Dermis microvascular lymphatic vessel endothelial cell (primary cell): Measurements from ENCODE around the gene TMEM179. TPM values are rescaled to one million over a fixed set of nuclear protein-coding genes. Genes with fewer than 3 reads are reported as not detected.
"Not testable (repeated sequence)": the region's sequence is repeated elsewhere in the genome, so short reads cannot be mapped to it uniquely, and the experiment has no call there.

Source experiments
- DNase-seq, 2 donors: peaks; one replicate each; pipeline versions ENCODE4 v3.0.0 to v3.0.0-alpha.2; 2010; ENCODE audit warnings: low read depth in 2 of 2
- total RNA-seq: library from RNA; depleted of rRNA; stranded (reverse); fragments of >200 nt; gene quantifications from 2 replicates; pipeline ENCODE4 v1.2.1, GENCODE V29; 2014

The TMEM179 gene
- total RNA-seq, 1 donor from 2014 or later, result 0.13 TPM

DNA sequence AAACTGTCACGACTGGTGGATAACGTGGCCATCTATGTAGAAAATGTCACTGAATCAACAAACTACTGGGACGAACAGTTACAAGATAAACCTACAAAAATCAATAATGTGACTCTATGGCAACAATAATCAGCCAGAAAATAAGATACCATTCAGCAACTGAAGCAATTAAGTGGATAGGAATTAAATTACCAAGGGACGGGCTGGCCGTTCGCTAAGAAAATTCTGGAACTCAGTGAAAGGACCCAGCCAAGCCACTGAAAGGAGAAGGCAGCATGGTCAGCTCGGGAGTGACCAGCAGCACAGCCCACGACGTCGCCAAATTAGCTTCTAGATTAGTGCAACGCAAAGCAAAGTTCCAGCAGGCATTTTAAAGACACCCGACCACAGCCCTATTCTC lies 33.6 kb upstream of the TMEM179 start:
- no peak for DNase-seq

DNA sequence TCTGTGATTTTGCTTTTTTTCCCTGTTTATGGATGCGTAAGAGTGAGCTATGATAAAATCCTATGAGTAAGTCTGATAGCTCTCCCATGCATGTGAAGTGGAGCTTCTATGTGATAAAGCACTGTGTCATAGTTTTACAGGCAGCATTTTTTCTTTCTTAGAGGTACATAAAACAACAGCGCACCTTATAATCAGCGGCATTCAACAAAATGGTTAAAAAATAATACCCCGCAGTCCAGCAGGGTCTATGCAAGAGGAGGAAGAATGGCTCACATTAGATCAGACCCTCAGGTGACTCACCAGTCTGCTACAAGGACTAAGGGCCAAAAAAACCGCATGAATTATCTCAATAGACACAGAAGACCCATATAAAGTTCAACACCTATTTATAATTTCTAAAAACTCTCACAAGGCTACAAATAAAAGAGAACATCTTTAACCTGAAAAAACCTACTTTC lies 33.0 kb upstream of the TMEM179 start:
- DNase-seq, result no peak

DNA sequence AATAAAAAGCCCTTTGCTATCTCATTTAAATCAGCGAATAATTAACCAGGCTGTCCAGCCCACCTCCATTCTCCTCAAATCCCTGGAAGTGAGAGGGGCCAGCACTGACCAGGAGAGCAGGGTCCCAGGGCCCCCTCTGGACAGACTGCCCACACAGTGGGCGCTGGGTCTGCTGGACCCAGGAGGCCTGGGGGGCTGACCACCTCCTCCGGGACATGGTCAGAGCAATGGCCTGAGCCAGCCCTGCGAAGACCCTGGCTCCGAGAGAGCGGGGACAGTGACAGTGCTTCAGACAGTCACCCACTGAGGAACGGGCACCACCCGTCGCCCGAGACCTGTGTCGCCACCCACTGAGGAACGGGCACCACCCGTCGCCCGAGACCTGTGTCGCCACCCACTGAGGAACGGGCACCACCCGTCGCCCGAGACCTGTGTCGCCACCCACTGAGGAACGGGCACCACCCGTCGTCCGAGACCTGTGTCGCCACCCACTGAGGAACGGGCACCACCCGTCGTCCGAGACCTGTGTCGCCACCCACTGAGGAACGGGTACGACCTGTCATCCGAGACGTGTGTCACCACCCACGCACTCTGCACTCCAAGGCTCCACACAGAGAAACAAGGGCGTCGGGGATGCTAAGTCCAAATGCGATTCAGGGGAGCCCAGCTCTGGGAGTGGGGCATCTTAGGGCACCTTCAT lies 32.4 kb upstream of the TMEM179 start:
- DNase-seq, result not testable (repeated sequence)

DNA sequence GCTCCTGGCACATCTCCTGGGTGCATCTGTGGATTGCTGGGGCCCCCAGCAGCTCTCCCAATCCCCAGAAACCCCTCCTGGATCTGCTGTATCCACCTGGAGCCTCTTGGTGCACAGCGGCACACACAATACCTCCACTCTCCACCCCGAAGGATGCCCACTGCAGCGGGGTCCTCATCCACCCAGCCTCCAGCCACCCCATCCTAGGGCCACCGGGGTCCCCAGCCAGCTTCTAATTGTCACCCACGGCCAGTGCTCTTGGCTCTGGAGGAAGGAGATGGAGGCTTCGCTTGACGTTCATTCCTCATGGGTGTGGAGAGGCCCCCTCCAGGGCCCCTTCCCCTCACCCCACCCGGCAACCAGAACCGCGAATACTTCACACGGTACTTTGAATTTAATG lies 31.6 kb upstream of the TMEM179 start:
- DNase-seq, result no peak

DNA sequence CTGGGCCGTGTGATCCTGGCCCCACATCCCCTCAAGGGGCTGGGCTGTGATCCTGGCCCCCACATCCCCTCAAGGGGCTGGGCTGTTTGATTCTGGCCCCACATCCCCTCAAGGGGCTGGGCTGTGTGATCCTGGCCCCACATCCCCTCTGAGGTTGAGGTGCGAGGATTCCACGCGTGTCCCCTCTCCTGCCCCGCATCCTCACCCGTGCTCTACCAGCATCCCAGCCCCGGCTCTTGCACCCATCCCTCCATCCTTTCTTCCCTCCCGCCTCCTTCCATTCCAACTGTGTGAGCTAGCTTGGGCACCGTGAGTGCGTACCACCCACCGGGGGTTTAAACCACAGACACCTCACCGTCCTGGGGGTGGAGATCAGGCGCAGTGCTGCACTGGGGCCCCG lies 31.1 kb upstream of the TMEM179 start:
- no peak for DNase-seq

DNA sequence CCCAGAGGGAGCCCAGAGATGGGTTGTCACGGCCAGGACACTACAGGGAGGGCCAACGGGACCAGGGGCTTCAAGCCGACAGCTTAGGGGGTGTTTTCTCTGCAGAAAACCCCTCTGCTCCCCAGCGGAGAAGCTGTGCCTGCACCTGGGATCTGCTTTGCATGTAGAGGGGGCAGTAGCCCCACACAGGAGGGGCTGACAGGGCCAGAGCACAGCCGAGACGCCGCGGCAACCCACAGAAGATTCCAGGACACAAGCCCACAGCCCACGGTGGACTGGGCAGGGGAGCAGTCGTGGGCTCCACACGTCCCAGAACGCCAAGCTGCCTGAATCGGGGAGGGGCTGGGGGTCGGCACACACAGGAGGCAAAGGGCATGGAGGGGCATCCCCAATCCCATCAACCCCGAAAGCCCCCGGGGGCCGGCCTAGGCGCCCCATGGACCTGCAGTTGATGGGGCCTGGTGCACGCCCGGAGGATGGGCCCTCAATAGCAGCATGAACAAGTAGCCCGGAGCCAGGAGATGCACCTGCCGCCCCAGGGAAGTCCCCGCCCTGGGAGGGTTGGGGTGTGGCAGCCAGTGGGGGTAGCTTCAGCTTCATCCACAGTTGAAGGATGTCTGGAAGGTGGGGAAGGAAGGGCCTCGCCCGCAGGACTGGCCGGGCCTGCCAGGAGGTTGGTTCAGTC lies 30.5 kb upstream of the TMEM179 start:
- DNase-seq, result no peak

DNA sequence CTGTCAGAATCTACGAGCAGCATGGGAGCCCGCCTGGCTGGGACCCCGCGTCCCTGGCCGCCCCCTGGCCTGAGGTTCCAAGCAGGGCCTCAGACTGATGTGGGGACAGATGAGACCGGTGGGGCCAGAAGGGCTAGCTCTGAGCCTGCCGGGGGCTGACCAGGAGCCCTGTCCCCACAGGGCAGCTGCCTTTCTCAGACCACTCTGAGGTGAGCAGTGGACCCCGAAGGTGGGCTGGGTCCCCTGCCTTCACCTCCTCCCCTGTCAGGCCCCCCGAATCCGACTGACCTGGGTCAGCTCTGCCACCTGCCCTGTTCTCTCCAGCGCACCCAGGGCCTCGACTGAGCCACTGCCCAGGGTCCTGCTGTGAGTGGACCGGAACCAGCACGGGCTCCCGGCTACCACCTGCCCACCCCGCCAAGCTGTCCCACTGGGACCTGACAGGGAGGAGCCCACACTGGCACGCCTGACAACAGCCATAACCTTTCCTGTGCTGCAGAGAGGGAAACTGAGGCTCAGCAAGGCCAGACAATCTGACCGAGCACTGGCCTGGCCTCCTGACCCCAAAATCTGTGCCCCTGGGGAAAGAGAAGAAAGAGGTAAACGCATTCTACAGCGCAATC lies 29.7 kb upstream of the TMEM179 start:
- DNase-seq, result no peak

DNA sequence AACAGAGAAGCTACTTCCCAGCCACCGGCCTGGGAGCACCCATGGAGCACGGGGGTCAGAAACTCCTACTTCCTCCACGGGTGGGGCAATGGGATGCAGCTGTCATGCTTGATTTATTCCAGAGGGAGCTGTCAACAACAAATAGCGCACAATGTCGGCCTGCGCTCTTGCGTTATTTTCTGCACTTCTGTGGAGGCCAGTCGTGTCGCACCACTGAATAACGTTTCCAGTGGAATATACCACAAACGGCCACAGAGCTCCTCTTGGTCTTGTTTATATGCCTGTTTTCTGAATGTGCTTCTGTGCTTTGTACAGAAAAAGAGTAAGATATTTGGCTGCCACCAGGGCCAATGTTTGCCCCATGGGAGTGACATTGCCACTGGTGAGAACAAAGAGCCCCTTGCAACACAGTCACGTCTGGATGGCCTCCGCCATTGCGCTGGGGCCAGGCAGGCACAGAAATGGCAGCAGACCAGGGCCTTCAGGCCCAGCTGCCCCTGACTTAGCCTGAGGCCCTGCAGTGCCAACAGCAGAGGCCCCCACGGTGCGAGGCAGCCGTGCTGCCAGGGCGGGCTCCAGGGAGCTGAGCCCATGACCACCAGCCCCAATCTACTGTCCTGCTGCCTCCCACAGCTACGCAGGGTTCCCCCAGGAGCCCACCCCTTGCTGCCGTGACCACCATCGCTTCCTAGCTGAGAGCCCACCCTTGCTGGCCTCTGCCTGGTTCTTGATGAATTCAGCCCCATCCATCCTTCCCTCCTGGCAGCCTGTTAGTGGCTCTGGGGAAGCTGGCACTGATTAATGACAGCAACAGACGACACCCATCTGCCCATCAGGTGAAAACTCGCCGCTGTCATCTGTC lies 28.9 kb upstream of the TMEM179 start:
- DNase-seq, result no peak

DNA sequence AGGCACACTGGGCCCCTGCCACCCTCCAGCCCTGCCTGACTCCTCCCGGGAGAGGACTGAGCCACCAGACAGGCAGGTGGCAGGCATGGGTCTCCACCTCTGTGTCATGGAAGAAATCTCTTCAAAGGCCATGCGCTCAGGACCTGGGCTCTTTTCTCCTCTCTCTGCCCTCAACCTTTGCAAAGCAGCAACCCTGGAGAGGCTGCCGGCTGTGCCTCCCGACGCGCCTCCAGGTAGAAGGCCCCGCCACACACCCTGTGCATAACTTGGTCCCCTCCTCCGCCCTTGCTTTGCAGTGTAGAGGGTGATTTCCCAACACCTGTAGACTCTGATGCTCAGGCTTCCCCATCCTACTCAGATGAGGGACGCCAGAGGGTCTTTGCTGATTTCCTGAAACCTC lies 28.2 kb upstream of the TMEM179 start:
- DNase-seq, result no peak

DNA sequence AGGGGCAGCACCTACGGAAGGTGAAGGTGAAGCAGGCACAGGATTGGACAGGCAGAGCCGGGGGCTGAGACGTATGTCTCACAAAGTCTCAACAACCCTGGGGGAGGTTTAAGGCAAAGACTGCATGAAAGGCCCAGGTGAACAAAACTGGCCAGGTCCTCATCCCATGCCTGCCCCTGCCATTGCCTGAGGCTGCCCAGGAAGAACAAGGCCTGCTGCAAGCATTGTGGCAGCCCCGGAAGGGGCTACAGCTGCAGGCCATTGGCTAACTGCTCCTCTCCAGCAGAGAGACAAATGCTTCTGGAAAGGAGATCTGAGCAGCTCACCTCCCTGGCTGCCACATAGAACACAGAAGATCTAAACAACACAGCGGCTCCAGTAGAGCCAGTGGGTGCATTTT lies 20.4 kb upstream of the TMEM179 start:
- no peak for DNase-seq

DNA sequence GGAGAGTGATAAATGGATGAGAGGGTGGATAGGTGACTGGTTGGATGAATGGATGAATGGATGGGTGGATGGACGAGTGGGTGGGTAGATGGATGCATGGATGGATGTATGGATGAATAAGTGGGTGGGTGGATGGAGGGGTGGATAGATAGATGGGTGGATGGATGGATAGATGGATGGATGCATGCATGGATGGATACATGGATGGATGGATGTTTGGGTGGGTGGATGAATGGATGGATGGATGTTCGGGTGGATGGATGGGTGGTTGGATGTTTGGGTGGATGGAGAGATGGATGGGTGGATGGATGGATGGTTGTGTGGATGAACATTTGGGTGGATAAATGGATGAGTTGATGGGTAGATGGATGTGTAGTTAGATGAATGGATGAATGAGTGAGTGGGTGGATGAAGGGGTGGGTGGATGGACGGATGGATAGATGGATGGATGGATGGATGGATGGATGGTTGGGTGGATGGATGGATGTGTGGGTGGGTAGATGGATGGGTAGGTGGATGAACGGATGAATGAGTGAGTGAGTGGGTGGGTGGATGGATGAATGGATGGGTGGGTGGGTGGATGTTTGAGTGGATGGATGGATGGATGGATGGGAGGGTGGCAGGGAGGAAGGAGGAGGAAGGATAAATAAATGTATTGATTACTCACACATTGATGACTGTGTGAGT lies 9.7 kb upstream of the TMEM179 start:
- DNase-seq, result no peak

DNA sequence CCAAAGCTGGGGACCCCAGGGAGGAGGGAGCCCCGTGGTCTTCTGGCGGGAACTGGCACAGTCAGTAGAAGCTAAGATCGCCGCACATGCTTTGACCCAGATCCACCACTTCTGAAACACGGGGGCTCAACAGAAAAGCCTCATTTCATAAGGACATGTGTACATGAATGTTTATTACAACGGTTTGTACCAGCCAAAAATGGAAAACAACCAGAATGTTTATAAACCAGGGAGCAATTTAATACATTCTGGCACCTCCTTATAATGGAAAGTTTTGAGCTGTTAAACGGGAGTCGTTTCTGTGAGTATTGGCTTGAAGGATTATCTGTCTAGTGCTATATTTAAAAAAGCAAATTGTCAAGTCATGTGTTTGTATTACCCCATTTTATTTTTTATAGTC lies 7.3 kb upstream of the TMEM179 start:
- no peak for DNase-seq

DNA sequence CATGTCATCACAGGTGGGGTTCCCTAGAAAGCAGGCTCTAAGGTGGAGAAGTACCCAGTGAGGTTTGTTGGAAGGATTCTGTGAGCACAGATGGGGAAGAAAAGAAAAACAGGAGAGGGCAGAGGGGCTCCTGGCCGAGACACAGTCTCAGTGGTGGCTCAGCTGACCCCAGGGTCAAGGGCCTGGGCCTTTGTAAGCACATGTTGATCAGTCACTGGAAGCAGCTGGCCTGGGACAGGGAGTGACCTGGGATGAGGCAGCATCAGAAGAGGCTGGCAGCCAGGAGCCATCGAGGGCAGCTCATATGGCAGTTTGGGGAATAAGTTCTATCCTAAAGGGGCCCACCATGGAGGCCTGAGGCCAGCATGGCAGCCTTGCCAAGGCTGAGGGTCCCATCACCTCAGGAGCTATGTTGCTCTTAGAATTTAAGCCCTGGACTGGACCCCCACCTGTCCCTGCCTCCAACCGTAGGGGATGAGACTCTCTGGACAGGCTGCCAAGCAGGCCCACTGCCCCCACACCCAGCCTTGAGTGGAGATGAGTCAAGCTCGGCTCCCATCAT lies 6.3 kb upstream of the TMEM179 start:
- DNase-seq, result no peak

DNA sequence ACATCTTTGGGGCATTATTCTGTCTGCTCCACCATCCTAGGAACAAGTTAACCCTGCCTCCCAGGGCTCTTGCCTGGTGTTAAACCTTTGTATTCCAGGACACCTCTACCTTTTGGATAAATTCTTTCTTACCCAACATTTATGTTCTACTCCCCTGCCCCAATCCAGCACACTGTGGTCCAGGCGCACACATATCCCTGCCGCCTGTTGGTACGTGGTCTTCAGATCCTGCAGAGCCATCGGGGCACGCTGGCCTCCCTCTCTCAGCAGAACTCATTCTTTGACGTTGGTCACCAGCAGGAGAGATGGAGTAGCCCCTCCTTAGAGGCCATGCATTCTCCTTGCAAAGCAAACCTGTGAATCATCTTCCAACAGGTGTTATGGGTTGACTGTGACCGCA lies 5.1 kb upstream of the TMEM179 start:
- DNase-seq, result no peak

DNA sequence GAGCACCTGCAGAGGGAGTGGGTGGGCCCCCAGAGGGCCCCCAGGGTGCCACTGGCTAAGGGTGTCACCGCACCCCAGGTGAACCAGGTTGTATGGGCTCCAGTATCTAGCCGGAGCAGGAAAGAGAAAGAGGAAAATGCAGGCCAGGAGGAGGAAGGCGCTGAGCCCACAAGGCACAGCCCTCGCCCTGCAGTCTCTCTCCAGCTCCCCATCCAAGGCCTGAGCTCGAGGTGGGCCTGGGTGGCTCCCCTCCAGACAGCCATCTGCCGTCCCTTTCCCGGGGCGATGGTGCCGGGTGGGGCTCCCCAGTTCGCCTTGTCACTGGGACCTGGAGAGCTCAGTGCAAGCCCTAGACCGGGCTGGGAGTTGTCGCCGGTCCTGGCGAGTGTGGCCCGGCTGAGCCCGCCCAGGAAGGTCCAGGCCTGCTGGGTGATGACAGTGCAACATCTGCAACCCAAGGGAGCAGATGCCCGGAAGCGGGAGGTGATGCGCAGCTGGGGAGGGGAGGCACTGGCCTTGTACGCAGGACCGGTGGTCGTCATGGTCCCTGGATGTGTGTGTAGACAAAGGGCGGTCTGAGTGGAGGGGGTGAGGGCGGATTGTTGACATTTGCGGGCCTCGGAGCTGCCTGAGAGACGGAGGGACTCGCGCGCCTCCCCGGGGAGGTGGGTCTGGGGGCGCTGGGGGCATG lies 716 bp downstream of the TMEM179 start:
- DNase-seq, result no peak

DNA sequence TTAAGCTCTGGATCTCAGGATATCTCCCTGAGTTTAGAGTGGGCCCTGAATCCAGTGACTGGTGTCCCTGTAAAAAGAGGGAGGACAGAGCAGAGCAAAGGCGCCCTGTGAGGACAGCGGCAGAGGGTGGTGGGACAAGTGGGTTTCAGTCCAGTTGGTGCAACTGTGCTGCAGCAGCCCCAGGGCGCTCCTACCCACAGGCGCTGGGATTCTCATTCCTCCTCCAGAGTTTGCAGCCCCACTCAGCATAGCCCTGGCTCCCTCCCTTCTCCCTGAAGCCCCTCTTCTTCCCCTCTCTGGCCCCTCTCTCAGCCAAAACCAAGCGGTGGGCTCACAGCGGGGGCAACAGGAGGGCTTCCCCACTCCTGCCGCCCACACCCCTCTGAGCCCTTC lies 1.6 kb downstream of the TMEM179 start:
- no peak for DNase-seq

DNA sequence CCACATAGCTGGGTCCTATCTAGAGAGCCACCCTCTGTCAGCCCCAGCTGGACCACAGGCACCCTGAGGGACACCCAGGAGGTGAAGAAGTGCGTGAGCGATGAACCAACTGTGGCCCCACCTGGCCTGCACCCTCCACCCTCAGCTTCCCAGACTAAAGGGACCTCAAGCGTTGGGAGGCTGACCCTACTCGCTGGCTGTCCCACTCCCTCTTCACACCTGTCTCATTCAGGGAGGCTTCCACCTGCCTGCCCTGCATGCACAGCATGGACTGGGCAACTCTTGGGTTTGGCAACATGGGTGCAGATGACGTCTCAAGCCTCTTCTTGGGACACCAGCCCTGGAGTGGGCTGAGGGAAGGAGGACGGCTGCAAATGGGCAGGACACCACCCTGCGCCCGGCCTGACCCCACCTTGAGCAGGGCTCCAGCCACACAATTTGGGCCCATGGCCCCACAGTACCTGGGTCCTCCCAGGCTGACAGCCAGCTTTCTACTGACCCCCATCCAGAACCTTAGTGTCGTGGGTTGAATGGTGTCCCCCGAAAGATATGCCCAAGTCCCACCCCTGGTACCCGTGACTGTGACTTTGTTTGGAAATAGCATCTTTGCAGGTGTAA lies 2.1 kb downstream of the TMEM179 start:
- no peak for DNase-seq

DNA sequence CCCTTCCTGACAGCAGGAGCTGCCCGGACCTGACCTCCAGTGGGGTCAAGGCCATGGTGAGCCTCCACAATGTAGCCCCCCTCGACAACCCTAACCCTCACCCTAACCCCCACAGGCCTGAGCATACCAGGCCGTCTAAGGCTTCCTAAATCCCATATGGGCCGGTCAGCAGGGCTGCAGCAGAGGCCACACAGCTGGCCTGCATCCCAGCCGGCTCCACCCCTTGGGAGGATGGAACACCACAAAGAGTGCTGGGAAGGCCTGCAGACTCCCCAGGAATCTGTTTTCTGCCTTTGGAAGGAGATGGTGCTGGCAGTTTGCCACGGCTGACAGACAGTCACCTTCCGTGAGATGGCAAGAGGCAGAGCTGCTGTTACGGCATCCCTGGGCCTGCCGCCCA lies 2.8 kb downstream of the TMEM179 start:
- no peak for DNase-seq

DNA sequence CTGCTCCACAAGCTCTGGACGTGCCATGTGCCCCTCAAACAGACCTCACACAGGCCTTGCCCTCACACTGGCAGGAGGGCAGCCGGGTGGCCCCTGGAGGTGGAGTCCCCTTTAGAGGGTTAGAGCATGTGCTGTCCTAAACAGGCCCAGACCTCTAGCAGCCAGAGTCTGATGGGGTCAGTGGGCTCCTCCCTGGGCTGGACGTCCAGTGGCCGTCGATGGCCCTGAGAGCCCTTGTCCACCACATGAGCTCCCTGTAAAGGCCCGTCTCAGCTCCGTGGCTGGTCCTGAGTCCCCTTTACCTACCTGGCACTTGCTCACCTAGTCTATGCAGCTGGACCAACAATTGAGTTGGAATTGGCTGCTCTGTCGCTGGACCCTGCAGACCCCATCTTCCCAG lies 3.8 kb downstream of the TMEM179 start:
- no peak for DNase-seq

DNA sequence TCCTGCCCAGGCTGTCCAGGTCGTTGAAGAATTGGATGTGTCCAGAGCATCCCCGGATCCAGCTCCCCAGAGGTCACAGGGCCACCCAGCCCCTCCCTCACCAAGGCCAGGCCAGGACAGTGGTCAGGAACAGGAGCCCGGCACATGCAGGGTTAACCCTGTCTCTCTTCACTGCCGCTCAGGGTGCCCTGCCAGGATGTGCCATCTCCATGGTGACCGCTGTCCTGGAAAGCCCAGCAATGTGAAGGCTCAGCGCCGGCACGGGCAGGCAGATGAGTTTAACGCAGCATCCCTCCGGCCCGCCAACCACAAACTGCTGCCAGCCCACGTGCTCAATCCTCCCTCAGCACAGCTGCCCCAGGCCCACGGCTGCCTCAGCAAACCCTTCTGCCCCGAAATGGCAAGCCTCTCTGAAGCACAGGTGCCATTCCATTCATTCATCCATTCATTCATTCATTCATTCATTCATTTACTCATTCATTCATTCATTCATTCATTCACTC lies 4.4 kb downstream of the TMEM179 start:
- DNase-seq, result no peak
